Measurements from ENCODE around the gene SWI5.

- TF ChIP-seq CTCF (IDR thresholded peaks at IDR 0.05; ENCODE audit: low read length) (no peak; the same call in 1 of the 2 replicates), EZH2 (IDR thresholded peaks at IDR 0.05; ENCODE audit: borderline replicate concordance, low read length) (no peak)
Observed at GRCh38 chr9:128249908-128250838, 25.9 kb upstream of the SWI5 start.
